Left hindlimb (tissue), 1 donor: Measurements from ENCODE around the gene SLC28A3.
A peak's percentile ranks its signal among the peaks of the same experiment; 100 is the strongest.

Experiments used
- DNase-seq: peaks from one replicate; pipeline ENCODE4 v3.0.0-alpha.2; 2018

The SLC28A3 gene

DNA sequence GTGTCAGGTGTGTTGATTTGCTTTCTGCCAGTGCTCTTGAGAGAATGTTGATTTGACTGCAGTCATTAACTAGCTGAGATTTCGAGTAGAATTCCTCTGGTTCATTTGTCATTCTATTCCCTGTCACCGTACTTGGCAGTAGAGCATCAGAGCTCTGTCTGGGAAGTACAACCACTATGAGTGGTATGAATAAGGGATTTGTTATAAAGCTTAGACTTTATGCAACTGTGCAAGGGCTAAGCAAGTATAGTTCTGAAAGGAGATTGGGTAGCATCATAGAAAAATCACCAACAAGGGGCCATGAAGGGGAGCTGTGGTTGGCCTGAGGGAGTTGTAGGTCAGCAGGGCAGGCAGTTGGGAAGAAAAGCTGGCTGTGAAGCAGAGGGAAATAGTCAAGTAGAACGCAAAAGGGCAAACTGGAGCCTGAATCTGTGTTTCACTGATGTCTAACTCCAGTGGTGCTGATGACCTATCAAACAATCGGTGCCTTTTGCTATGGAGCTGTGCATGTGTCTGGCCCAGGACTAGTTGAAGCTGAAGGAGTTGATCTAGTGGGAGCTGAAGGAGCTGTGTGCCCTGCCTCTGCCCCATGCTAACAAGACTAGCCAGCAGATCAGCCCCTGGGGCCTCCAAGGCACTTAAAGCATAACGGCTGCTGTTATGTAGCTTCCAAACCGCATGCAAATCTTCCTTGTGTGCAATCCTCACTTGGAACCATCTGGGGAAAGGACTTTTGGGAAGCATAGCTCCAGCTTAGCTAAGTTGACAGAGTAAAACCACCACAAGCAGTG, 110.0 kb downstream of the SLC28A3 start:
- peak; percentile 70 for DNase-seq

GRCh38 chr9:84229191-84229590, 111.4 kb downstream of the SLC28A3 start:
- DNase-seq: no peak

DNA sequence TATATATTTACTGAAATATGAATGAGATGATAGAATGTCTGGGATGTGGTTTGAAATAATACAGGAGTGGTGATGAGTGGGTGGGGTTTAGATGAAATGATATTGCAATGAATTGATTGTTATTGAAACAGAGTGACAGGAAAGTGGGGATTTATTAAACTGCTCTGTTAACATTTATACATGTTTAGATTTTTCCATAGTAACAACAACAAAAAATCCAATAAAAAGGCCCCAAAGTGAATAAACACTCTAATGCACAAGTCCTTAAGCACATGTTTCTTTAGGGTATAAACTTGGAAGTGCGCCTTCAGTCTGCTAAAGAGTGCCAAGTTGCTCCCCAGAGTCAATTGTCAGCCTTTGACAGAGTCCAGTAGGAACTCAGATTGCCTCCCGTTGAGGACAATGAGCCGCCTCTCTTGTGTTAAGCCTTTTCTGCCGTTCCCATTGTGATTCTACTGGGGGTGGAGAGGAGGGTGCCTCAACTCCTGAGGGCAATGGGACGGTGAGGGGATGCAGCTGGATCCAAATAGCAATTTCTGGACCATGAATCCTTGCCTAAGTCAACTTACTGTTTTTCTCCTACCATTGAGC, 112.3 kb downstream of the SLC28A3 start:
- DNase-seq: no peak

DNA sequence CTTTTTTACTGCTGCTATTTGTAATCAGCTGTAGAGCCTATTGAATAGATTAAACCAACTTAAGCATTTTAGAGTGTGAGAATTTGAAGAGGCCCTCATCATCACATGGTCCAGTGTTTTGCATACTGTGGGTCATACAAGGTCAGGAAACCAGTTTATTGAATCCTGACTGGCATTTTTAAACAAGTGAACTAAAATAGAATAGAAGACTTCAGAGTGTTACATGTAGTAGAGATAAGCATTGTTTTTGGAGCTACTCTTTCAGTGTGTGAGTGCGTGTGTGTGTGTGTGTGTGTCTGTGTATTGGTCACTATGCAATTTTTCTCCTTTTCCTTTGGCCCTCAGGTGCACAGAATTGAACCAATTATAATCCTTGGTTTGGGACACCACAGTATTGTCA, 114.4 kb downstream of the SLC28A3 start:
- DNase-seq: no peak
